Measurements from ENCODE around the gene PPP2R5B.
"Not testable (repeated sequence)": the region's sequence is repeated elsewhere in the genome, so short reads cannot be mapped to it uniquely, and the experiment has no call there.

The PPP2R5B gene

GRCh38 chr11:64983339-64983738, 58.9 kb downstream of the PPP2R5B start:
- not testable (repeated sequence) for DNase-seq (ENCODE audit: low read depth)
